Hepatocyte (in vitro differentiated cells): ENCODE data around the gene CAMK4. TPM values are rescaled to one million over a fixed set of nuclear protein-coding genes. Genes with fewer than 3 reads are reported as not detected.

Experiments
- DNase-seq: peaks from one replicate; pipeline ENCODE4 v3.0.0-alpha.2; 2016; ENCODE audit warnings: low spot score
- H2AFZ ChIP-seq: fragments of 200-600 bp; sonication (generic); 2 replicates; pipeline ENCODE4 v1.6.0; 2016; ENCODE audit warnings: antibody characterized with exemption, mild to moderate bottlenecking
- H3K27ac ChIP-seq: fragments of 200-600 bp; sonication (generic); 2 replicates; pipeline ENCODE4 v1.5.1; 2016; ENCODE audit warnings: mild to moderate bottlenecking
- H3K27me3 ChIP-seq: fragments of 200-600 bp; sonication (generic); 2 replicates; pipeline ENCODE4 v1.6.1; 2016
- H3K36me3 ChIP-seq: fragments of 200-600 bp; sonication (generic); replicated peaks from 2 replicates; pipeline ENCODE4 v1.5.1; 2016; ENCODE audit warnings: low read depth; ENCODE audit not compliant: insufficient read depth
- H3K4me1 ChIP-seq: fragments of 200-600 bp; sonication (generic); 2 replicates; pipeline ENCODE4 v1.5.1; 2016; ENCODE audit warnings: mild to moderate bottlenecking, moderate library complexity; ENCODE audit not compliant: insufficient read depth
- H3K4me2 ChIP-seq: fragments of 200-600 bp; sonication (generic); 2 replicates; pipeline ENCODE4 v1.6.0; 2016
- H3K4me3 ChIP-seq: fragments of 200-600 bp; sonication (generic); 2 replicates; pipeline ENCODE4 v1.5.1; 2016; ENCODE audit warnings: mild to moderate bottlenecking
- H3K79me2 ChIP-seq: fragments of 200-600 bp; sonication (generic); 2 replicates; pipeline ENCODE4 v1.6.0; 2017; ENCODE audit warnings: mild to moderate bottlenecking
- H3K9me2 ChIP-seq: fragments of 200-600 bp; sonication (generic); replicated peaks from 2 replicates; pipeline ENCODE4 v1.6.0; 2017; ENCODE audit warnings: mild to moderate bottlenecking; ENCODE audit not compliant: insufficient read depth
- H3K9me3 ChIP-seq: fragments of 200-600 bp; sonication (generic); 2 replicates; pipeline ENCODE4 v1.5.1; 2016; ENCODE audit warnings: low read depth, mild to moderate bottlenecking
- H4K20me1 ChIP-seq: fragments of 200-600 bp; sonication (generic); 2 replicates; pipeline ENCODE4 v1.6.0; 2016; ENCODE audit warnings: mild to moderate bottlenecking; ENCODE audit not compliant: insufficient read depth, poor library complexity, severe bottlenecking
- CTCF ChIP-seq: fragments of 200-600 bp; sonication (generic); IDR thresholded peaks from 2 replicates; pipeline ENCODE4 v1.5.1; 2016; ENCODE audit warnings: antibody characterized with exemption, mild to moderate bottlenecking; ENCODE audit not compliant: poor library complexity
- EZH2 ChIP-seq: fragments of 200-600 bp; sonication (generic); IDR thresholded peaks from 2 replicates; pipeline ENCODE4 v1.6.1; 2016; ENCODE audit warnings: antibody characterized with exemption, mild to moderate bottlenecking, borderline replicate concordance
- EZH2phosphoT487 ChIP-seq: fragments of 200-600 bp; sonication (generic); IDR thresholded peaks from one replicate; pipeline ENCODE4 v1.6.1; 2018; ENCODE audit warnings: antibody characterized with exemption, mild to moderate bottlenecking, low read depth, moderate library complexity; ENCODE audit not compliant: unreplicated experiment, severe bottlenecking
- WGBS: methylation state at CpG from one replicate; pipeline ENCODE4 v1.1.6; 2016; ENCODE audit warnings: low lambda C conversion rate; ENCODE audit errors: missing lambda C conversion rate; 5-methylcytosine and 5-hydroxymethylcytosine counted together
- polyA plus RNA-seq: library from polyadenylated mRNA; unstranded; fragments of >200 nt; fragmentation: Nextera tagmentation; extraction: Ambion mirVana; gene quantifications from 2 replicates; pipeline ENCODE4 v1.2.1, GENCODE V29; 2016
- total RNA-seq: library from RNA; depleted of rRNA; stranded (reverse); fragments of >200 nt; gene quantifications from 2 replicates; pipeline ENCODE4 v1.2.3, GENCODE V29; 2014

Gene CAMK4
- total and polyA plus RNA-seq, 2 experiments from 2014 or later: 1.0 to 3.4 TPM

GRCh38 chr5:111232311-111233051 lies 8.3 kb downstream of the CAMK4 start:
- no peak for TF ChIP-seq CTCF
- no peak for TF ChIP-seq EZH2phosphoT487
- TF ChIP-seq EZH2: no peak
- Histone ChIP-seq H3K36me3 (no peaks in the 10 kb centered on the region), H3K9me3 (no peaks in the 10 kb centered on the region), H3K27me3 (peaks cover 5% of the 10 kb centered on the region), H3K4me1 (no peaks in the 10 kb centered on the region), H3K9me2 (no peaks in the 10 kb centered on the region), H3K4me2 (no peak overlapping the region), H4K20me1 (no peaks in the 10 kb centered on the region), H3K79me2 (no peaks in the 10 kb centered on the region), H2AFZ (no peak overlapping the region), H3K27ac (no peak overlapping the region), H3K4me3 (no peak overlapping the region)
- 52% methylated on average over 1 of the region's 1 CpG for WGBS
- DNase-seq: no peak

GRCh38 chr5:111233052-111233374 lies 8.8 kb downstream of the CAMK4 start:
- DNase-seq: no peak
- no peaks in the 10 kb centered on the region for H3K36me3 ChIP-seq
- no peak overlapping the region for H3K27ac ChIP-seq
- H3K4me3 ChIP-seq: no peak overlapping the region
- WGBS: 66% methylated on average over 2 of the region's 2 CpGs
- peaks cover under 1% of the 10 kb centered on the region for H3K27me3 ChIP-seq
- no peak overlapping the region for H2AFZ ChIP-seq
- no peaks in the 10 kb centered on the region for H3K4me1 ChIP-seq
- H3K79me2 ChIP-seq: no peaks in the 10 kb centered on the region
- no peaks in the 10 kb centered on the region for H3K9me3 ChIP-seq
- TF ChIP-seq EZH2phosphoT487 (no peak), CTCF (no peak), EZH2 (no peak)
- H3K4me2 ChIP-seq: no peak overlapping the region
- no peaks in the 10 kb centered on the region for H4K20me1 ChIP-seq
- no peaks in the 10 kb centered on the region for H3K9me2 ChIP-seq

- no peak overlapping the region for H2AFZ ChIP-seq
- H3K4me2 ChIP-seq: no peak overlapping the region
- H3K27ac ChIP-seq: no peak overlapping the region
- H3K36me3 ChIP-seq: no peaks in the 10 kb centered on the region
- no peaks in the 10 kb centered on the region for H3K9me2 ChIP-seq
- 87% methylated on average over 2 of the region's 2 CpGs for WGBS
- no peak overlapping the region for H3K4me3 ChIP-seq
- H3K4me1 ChIP-seq: no peaks in the 10 kb centered on the region
- no peaks in the 10 kb centered on the region for H3K9me3 ChIP-seq
- no peaks in the 10 kb centered on the region for H4K20me1 ChIP-seq
- H3K79me2 ChIP-seq: no peaks in the 10 kb centered on the region
- TF ChIP-seq EZH2: no peak
- no peak for TF ChIP-seq CTCF
- no peak for TF ChIP-seq EZH2phosphoT487
- no peaks in the 10 kb centered on the region for H3K27me3 ChIP-seq
- DNase-seq: no peak
Observed at GRCh38 chr5:111234125-111234524, 9.9 kb downstream of the CAMK4 start.

GRCh38 chr5:111235635-111236034 lies 11.5 kb downstream of the CAMK4 start:
- WGBS: 87% methylated on average over 5 of the region's 5 CpGs
- no peak overlapping the region for H2AFZ ChIP-seq
- no peak overlapping the region for H3K4me2 ChIP-seq
- no peak for TF ChIP-seq CTCF
- no peak for TF ChIP-seq EZH2
- TF ChIP-seq EZH2phosphoT487: no peak
- no peaks in the 10 kb centered on the region for H3K9me3 ChIP-seq
- H3K27me3 ChIP-seq: no peaks in the 10 kb centered on the region
- no peaks in the 10 kb centered on the region for H4K20me1 ChIP-seq
- H3K36me3 ChIP-seq: no peaks in the 10 kb centered on the region
- no peaks in the 10 kb centered on the region for H3K79me2 ChIP-seq
- H3K4me1 ChIP-seq: no peaks in the 10 kb centered on the region
- no peak for DNase-seq
- H3K9me2 ChIP-seq: no peaks in the 10 kb centered on the region
- H3K4me3 ChIP-seq: no peak overlapping the region
- H3K27ac ChIP-seq: no peak overlapping the region
